Activated CD4-positive, alpha-beta T cell treated with anti-CD3 and anti-CD28 coated beads, Interleukin-2, amount 10 ng/mL, durations not matched to agents 7 days and 5 days (primary cell): ENCODE results near the gene MAML3. TPM values are rescaled to one million over a fixed set of nuclear protein-coding genes. Genes with fewer than 3 reads are reported as not detected.

Experiments
- CTCF ChIA-PET: fragments of 350-600 bp; sonication (Branson Sonifier 250); formaldehyde crosslinking; loops from one replicate; lab custom pipeline; 2021; ENCODE audit warnings: antibody characterized with exemption; lab: Charles Lee
- POLR2A ChIA-PET: fragments of 350-600 bp; sonication (Branson Sonifier 250); formaldehyde crosslinking; loops from one replicate; lab custom pipeline; 2021; ENCODE audit warnings: antibody characterized with exemption; lab: Charles Lee
- DNase-seq: peaks from one replicate; pipeline ENCODE4 v3.0.0-alpha.2; 2020
- H3K27ac Mint-ChIP-seq: one replicate; pipeline ENCODE4 v1.8.0; 2021; ENCODE audit warnings: mild to moderate bottlenecking, moderate library complexity, mixed read lengths
- H3K27me3 Mint-ChIP-seq: one replicate; pipeline ENCODE4 v1.8.0; 2021; ENCODE audit warnings: mixed read lengths
- H3K36me3 Mint-ChIP-seq: one replicate; pipeline ENCODE4 v1.8.0; 2021; ENCODE audit warnings: low read depth, mixed read lengths
- H3K4me1 Mint-ChIP-seq: one replicate; pipeline ENCODE4 v1.8.0; 2021; ENCODE audit warnings: mixed read lengths
- H3K4me3 Mint-ChIP-seq: one replicate; pipeline ENCODE4 v1.8.0; 2021; ENCODE audit warnings: mild to moderate bottlenecking, moderate library complexity, mixed read lengths
- H3K9me3 Mint-ChIP-seq: one replicate; pipeline ENCODE4 v1.8.0; 2021; ENCODE audit warnings: mixed read lengths
- total RNA-seq, 2 experiments: library from RNA; stranded (reverse); gene quantifications; one replicate each; pipeline ENCODE4 v1.2.3, GENCODE V29; 2021

Gene MAML3
- total RNA-seq, 2 experiments from 2014 or later = 2.0 to 2.2 TPM

DNA sequence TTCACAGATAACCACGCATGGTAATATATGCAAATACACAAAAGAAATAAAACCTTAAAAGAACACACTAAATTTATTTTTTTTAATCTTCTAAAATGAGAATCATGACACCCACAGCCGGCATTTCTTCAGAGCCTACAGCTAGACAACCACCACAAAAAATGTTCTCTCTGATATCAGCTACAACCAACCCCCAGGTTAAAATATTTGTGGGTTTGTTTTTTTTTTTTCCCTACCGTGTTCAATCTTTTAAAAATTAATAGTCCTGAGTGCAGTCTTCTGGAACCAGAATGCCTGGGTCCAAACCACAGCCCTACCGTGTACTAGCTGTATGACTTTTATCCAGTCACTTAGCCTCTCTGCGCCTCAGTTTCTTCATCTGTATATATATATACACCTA lies 36.0 kb downstream of the MAML3 start:
- DNase-seq = no peak
- ChIA-PET CTCF (interaction anchor here (1.2 kb wide), 1 partner anchor 12 kb away, joined by 3 read pairs; no protein-coding TSS in a partner anchor), POLR2A (no interaction called here)
- Mint-ChIP-seq H3K27me3 (no peaks in the 10 kb centered on the region), H3K4me3 (no peak overlapping the region), H3K27ac (no peak overlapping the region), H3K4me1 (peaks cover 44% of the 10 kb centered on the region), H3K36me3 (peaks cover 10% of the 10 kb centered on the region), H3K9me3 (peaks cover 5% of the 10 kb centered on the region)

DNA sequence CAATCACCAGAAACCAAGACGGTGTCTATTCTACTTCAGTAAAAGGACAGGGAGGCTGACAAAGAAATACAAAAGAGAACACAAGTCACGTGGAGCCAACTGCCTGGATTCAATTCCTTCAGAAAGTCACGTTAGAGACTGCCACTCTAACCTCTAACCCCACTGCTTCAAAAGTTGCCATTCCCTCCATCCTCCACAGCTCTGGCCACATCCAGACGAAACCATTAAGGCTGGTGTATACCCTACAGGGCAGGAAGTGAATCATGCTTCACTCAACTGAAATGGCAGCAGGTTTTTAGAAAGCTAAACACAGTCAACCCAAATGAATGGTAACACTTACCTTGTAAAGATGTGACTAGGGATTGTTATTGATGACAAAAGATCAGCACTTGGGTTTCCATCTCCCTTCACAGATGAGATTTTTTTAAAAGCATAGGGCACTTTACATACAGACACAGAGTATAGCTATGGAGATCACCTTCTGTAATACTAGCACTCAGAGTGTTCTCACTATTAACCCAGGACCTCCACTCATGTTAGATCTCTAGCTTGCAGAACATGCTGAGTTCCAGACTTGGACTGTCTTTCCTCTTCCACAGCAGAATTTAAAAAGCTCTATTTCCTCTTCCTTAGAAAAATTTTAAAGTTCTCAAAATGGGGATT lies 37.4 kb downstream of the MAML3 start:
- peaks cover 2% of the 10 kb centered on the region for H3K9me3 Mint-ChIP-seq
- ChIA-PET CTCF (interaction anchor here (0.9 to 1.7 kb wide), 5 partner anchors 8 to 54 kb away, joined by 3 to 6 read pairs (median 4); no protein-coding TSS in a partner anchor), POLR2A (interaction anchor here (0.8 kb wide), 1 partner anchor 21 kb away, joined by 4 read pairs; no protein-coding TSS in a partner anchor)
- H3K4me1 Mint-ChIP-seq = peaks cover 37% of the 10 kb centered on the region
- H3K36me3 Mint-ChIP-seq = peaks cover 4% of the 10 kb centered on the region
- H3K27ac Mint-ChIP-seq = peak overlapping the region; percentile 88
- peak; percentile 53 for DNase-seq
- H3K4me3 Mint-ChIP-seq = no peak overlapping the region
- H3K27me3 Mint-ChIP-seq = no peaks in the 10 kb centered on the region

DNA sequence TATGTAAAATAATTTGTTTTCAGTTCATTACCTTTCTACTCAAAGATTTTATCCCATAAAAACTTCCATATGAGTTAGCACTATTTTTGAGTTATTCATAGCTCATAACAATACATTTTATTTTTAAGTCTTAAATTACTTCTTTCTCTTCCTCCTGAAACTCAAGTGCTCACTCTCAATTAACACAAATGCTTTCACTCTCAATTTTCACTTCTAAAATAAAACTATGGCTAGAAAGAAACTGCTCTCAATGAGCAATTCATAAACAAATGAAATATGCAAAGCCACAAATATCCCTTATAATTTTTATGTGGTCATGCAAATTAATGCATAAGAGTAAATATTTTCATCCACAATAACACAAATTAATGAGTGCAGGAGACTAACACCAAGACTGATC lies 38.8 kb downstream of the MAML3 start:
- no peaks in the 10 kb centered on the region for H3K27me3 Mint-ChIP-seq
- no peak overlapping the region for H3K27ac Mint-ChIP-seq
- no peak for DNase-seq
- ChIA-PET POLR2A (no interaction called here), CTCF (interaction anchor here (1.0 kb wide), 1 partner anchor 12 kb away, joined by 6 read pairs; no protein-coding TSS in a partner anchor)
- peaks cover 2% of the 10 kb centered on the region for H3K9me3 Mint-ChIP-seq
- H3K36me3 Mint-ChIP-seq = peaks cover 4% of the 10 kb centered on the region
- peaks cover 35% of the 10 kb centered on the region for H3K4me1 Mint-ChIP-seq
- no peak overlapping the region for H3K4me3 Mint-ChIP-seq

GRCh38 chr4:140113653-140114052 lies 40.3 kb downstream of the MAML3 start:
- peaks cover 6% of the 10 kb centered on the region for H3K36me3 Mint-ChIP-seq
- no peaks in the 10 kb centered on the region for H3K27me3 Mint-ChIP-seq
- peaks cover 32% of the 10 kb centered on the region for H3K4me1 Mint-ChIP-seq
- no peaks in the 10 kb centered on the region for H3K9me3 Mint-ChIP-seq
- DNase-seq = no peak
- POLR2A ChIA-PET = no interaction called here
- H3K4me3 Mint-ChIP-seq = no peak overlapping the region
- H3K27ac Mint-ChIP-seq = no peak overlapping the region
- CTCF ChIA-PET = interaction anchor here (0.9 to 1.7 kb wide), 4 partner anchors 9 to 18 kb away, joined by 4 to 5 read pairs (median 4); no protein-coding TSS in a partner anchor

GRCh38 chr4:140112576-140112975 lies 41.4 kb downstream of the MAML3 start:
- Mint-ChIP-seq H3K4me1 (peaks cover 42% of the 10 kb centered on the region), H3K27me3 (peaks cover 3% of the 10 kb centered on the region), H3K4me3 (no peak overlapping the region), H3K9me3 (no peaks in the 10 kb centered on the region), H3K36me3 (peaks cover 10% of the 10 kb centered on the region), H3K27ac (no peak overlapping the region)
- DNase-seq = no peak
- POLR2A ChIA-PET = no interaction called here
- CTCF ChIA-PET = interaction anchor here (1.4 to 2.4 kb wide), 3 partner anchors 10 to 17 kb away, joined by 4 to 8 read pairs (median 6); no protein-coding TSS in a partner anchor

GRCh38 chr4:140111256-140111655 lies 42.7 kb downstream of the MAML3 start:
- Mint-ChIP-seq H3K27ac (no peak overlapping the region), H3K4me3 (no peak overlapping the region), H3K27me3 (peaks cover 8% of the 10 kb centered on the region), H3K36me3 (peaks cover 10% of the 10 kb centered on the region), H3K4me1 (peaks cover 32% of the 10 kb centered on the region), H3K9me3 (no peaks in the 10 kb centered on the region)
- CTCF ChIA-PET = interaction anchor here (1.8 to 2.4 kb wide), 2 partner anchors 12 to 13 kb away, joined by 6 to 8 read pairs; no protein-coding TSS in a partner anchor
- POLR2A ChIA-PET = no interaction called here
- no peak for DNase-seq

DNA sequence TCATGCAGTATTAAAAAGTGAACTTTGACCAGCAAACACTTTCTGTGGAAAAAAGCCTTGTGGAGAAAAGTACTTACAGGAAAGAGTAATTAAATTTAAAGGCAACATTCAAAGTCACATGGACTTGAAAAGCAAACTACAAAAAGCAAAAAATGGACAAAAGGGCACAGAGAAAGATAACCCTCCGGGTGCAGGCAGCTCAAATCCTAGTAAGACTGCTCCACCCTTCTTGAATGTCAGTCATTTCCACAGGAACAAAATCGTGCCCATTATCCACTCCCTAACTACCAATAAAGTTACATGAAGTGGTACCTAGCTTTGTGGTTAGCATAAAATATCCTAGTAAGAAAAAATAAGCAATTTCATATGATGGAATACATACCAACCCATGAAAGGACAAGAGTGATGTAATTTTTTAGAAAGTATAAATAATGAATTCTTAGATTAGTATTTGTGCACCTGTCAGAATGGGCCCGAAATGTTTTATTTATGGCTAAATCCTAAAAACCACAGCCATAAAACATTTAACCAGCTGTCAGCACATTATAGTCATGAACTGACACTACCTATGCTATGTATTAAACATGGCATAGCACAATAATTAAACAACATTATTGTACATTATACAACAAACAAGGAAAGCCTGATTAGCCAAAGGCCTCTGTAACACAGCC lies 43.3 kb downstream of the MAML3 start:
- Mint-ChIP-seq H3K27ac (no peak overlapping the region), H3K4me3 (no peak overlapping the region), H3K4me1 (peaks cover 30% of the 10 kb centered on the region), H3K36me3 (peaks cover 7% of the 10 kb centered on the region), H3K9me3 (no peaks in the 10 kb centered on the region), H3K27me3 (peaks cover 10% of the 10 kb centered on the region)
- POLR2A ChIA-PET = no interaction called here
- no peak for DNase-seq
- CTCF ChIA-PET = interaction anchor here (1.8 to 2.4 kb wide), 2 partner anchors 12 kb away, joined by 6 to 8 read pairs; no protein-coding TSS in a partner anchor

DNA sequence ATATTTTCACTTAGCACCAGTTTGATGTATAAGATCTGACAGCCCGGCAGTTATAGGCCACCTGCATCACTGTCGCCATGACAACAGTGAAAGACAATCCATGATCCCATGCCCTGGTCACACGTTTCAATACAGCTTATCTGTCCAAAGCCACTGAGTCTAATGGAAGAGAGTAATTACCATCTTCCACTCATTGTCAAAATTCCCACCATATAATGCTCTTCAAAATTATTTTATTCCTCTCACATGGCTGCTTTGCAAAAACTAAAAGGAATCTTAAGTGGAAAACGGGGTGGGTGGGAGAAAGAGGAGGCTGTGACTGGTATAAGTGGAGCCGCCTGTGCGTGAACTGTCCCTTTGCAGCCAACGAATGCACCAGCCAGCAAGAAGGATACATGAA lies 44.2 kb downstream of the MAML3 start:
- no peak overlapping the region for H3K4me3 Mint-ChIP-seq
- no peaks in the 10 kb centered on the region for H3K9me3 Mint-ChIP-seq
- CTCF ChIA-PET = interaction anchor here (1.5 kb wide), 1 partner anchor 13 kb away, joined by 4 read pairs; no protein-coding TSS in a partner anchor

GRCh38 chr4:140109292-140109691 lies 44.7 kb downstream of the MAML3 start:
- POLR2A ChIA-PET = no interaction called here
- Mint-ChIP-seq H3K9me3 (no peaks in the 10 kb centered on the region), H3K4me1 (peaks cover 30% of the 10 kb centered on the region), H3K36me3 (peaks cover 7% of the 10 kb centered on the region), H3K27ac (no peak overlapping the region), H3K27me3 (peaks cover 12% of the 10 kb centered on the region), H3K4me3 (no peak overlapping the region)
- CTCF ChIA-PET = interaction anchor here (0.5 to 2.0 kb wide), 3 partner anchors 14 to 64 kb away, joined by 3 to 9 read pairs (median 4); no protein-coding TSS in a partner anchor
- no peak for DNase-seq

More for the DNA sequence above, 44.2 kb downstream of the MAML3 start:
- peaks cover 7% of the 10 kb centered on the region for H3K36me3 Mint-ChIP-seq
- DNase-seq = no peak
- H3K27me3 Mint-ChIP-seq = peaks cover 12% of the 10 kb centered on the region
- H3K4me1 Mint-ChIP-seq = peaks cover 30% of the 10 kb centered on the region
- POLR2A ChIA-PET = no interaction called here
- no peak overlapping the region for H3K27ac Mint-ChIP-seq

GRCh38 chr4:140108713-140109230 lies 45.2 kb downstream of the MAML3 start:
- POLR2A ChIA-PET = no interaction called here
- Mint-ChIP-seq H3K9me3 (no peaks in the 10 kb centered on the region), H3K36me3 (peaks cover 7% of the 10 kb centered on the region), H3K27me3 (peaks cover 12% of the 10 kb centered on the region), H3K27ac (no peak overlapping the region), H3K4me3 (no peak overlapping the region), H3K4me1 (peaks cover 28% of the 10 kb centered on the region)
- CTCF ChIA-PET = interaction anchor here (0.5 to 2.0 kb wide), 4 partner anchors 8 to 63 kb away, joined by 3 to 9 read pairs (median 5); no protein-coding TSS in a partner anchor
- DNase-seq = no peak

DNA sequence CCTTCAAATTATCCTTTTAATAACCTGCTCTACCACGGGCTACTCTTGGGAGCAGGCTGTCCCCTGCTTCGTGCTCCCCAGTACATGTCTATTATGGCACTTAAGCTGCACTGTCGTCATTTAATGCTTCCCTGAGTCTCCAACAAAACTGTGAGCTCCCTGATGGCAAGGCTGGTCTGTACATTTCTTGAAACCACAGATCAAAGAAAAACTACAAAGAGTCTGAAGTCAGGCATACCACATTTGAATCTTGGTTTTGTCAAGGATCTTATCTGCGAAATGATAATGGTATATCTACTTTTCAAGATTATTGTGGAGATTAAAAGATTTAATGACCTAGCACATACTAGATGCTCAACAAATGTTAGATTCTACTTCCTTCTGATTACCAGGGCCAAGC lies 45.7 kb downstream of the MAML3 start:
- ChIA-PET POLR2A (no interaction called here), CTCF (interaction anchor here (1.1 to 2.0 kb wide), 3 partner anchors 9 to 15 kb away, joined by 4 to 9 read pairs (median 6); no protein-coding TSS in a partner anchor)
- Mint-ChIP-seq H3K36me3 (peaks cover 7% of the 10 kb centered on the region), H3K27me3 (peaks cover 12% of the 10 kb centered on the region), H3K27ac (peak overlapping the region; percentile 57), H3K9me3 (no peaks in the 10 kb centered on the region), H3K4me3 (no peak overlapping the region), H3K4me1 (peaks cover 31% of the 10 kb centered on the region)
- DNase-seq = no peak

GRCh38 chr4:140106289-140106844 lies 47.6 kb downstream of the MAML3 start:
- POLR2A ChIA-PET = interaction anchor here (0.6 kb wide), 1 partner anchor 22 kb away, joined by 3 read pairs; no protein-coding TSS in a partner anchor
- Mint-ChIP-seq H3K9me3 (no peaks in the 10 kb centered on the region), H3K4me1 (peaks cover 41% of the 10 kb centered on the region), H3K27ac (no peak overlapping the region), H3K27me3 (peaks cover 12% of the 10 kb centered on the region), H3K4me3 (no peak overlapping the region), H3K36me3 (peaks cover 7% of the 10 kb centered on the region)
- CTCF ChIA-PET = interaction anchor here (1.0 to 1.1 kb wide), 2 partner anchors 12 to 55 kb away, joined by 3 read pairs; no protein-coding TSS in a partner anchor
- DNase-seq = no peak
